ENCODE measurements around the gene TSPEAR.
"Not testable (repeated sequence)": the region's sequence is repeated elsewhere in the genome, so short reads cannot be mapped to it uniquely, and the experiment has no call there.

Gene TSPEAR

GRCh38 chr21:44511938-44512275 lies 199.5 kb downstream of the TSPEAR start:
- no peak for DNase-seq

GRCh38 chr21:44511219-44511937 lies 200.0 kb downstream of the TSPEAR start:
- DNase-seq: no peak

DNA sequence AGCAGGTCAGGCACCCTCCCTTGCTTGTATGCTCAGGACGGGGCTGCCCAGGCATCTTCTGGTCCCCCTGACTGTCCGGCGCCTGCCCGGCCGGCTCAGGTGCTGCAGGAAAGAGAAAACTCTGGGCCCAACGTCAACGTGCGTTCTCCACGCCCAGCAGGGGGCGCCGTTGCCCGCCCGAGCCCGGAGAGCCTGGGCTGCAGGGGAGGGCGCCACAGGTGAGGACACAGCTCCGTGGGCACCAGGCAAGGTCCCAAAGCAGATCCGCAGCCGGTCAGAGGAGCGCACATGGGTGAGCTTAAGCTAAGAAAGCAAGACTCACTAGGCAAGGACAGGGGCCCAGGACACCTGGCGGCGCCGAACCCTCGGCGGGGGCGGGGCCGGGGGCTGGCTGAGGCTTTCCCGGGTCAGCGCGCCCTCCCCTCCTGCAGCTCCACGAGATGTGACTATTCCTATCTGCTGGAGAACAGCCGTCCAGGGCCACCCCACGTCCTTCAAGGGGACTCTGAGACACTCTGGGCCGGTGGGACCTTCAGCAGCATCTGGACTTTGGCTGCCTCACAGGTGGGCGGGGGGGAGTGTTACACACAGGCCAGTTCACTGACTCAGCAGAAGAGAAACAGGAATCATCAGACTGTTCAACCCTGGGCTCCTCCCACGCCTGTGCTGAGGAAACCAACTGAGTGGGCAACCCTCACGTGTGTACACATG lies 200.7 kb downstream of the TSPEAR start:
- DNase-seq: peak; percentile 71

DNA sequence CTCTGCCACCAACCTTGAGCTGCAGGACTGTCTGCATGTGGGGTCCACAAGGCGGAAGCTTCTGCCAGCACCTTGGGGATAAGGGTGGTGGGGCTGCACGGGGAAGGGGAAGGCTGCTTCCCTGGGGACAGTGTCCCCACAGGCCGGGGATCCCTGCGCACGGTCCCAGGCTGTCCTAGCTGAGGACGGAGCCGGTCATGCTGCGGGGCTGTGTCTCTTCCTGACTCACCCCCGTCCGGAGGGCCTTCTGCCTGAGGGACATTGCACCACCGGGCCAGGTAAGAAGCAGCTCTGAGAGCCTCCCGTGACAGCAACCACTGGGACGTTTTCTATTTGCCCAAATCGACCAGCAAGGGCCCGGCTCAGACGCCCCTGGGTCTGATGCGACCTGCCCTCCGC lies 201.3 kb downstream of the TSPEAR start:
- DNase-seq: no peak

- no peak for DNase-seq
Measured at GRCh38 chr21:44509539-44509938, 201.8 kb downstream of the TSPEAR start.

DNA sequence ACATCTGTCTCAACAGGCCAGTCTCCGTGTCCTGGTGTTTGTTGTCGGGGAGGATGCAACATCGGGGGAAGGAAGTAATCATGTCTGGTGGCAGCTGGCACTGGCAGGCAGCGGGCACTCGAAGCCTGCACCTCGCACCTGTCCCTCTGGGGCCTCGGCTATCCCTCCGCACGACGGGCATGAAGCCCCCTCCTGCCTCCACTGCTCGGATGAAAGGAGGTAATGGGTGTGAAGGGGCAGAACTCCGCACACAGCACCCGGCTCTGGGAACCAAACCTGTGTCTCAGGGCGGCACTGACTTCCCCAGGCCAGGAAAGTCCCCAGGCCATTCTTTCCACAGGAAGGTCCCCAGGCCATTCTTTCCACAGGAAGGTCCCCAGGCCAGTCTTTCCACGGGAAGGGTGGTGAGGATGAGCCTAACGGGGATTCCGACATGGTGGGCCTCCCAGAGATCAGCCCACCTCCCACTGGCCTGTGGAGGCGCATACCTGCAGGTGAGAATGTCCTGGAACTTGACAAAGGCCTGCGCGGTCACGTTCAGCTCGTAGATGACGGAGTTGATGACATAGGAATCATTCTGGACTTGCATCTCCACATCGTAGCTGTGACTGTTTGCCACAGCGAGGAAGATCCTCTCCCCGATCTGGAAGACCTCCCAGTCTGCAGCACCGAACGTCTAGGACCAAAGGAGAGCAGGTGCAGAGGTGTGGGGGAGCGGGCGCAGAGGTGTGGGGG lies 202.5 kb downstream of the TSPEAR start:
- DNase-seq: no peak

- no peak for DNase-seq
Measured at GRCh38 chr21:44508426-44508710, 203.0 kb downstream of the TSPEAR start.

- no peak for DNase-seq
Measured at GRCh38 chr21:44507673-44508425, 203.5 kb downstream of the TSPEAR start.

DNA sequence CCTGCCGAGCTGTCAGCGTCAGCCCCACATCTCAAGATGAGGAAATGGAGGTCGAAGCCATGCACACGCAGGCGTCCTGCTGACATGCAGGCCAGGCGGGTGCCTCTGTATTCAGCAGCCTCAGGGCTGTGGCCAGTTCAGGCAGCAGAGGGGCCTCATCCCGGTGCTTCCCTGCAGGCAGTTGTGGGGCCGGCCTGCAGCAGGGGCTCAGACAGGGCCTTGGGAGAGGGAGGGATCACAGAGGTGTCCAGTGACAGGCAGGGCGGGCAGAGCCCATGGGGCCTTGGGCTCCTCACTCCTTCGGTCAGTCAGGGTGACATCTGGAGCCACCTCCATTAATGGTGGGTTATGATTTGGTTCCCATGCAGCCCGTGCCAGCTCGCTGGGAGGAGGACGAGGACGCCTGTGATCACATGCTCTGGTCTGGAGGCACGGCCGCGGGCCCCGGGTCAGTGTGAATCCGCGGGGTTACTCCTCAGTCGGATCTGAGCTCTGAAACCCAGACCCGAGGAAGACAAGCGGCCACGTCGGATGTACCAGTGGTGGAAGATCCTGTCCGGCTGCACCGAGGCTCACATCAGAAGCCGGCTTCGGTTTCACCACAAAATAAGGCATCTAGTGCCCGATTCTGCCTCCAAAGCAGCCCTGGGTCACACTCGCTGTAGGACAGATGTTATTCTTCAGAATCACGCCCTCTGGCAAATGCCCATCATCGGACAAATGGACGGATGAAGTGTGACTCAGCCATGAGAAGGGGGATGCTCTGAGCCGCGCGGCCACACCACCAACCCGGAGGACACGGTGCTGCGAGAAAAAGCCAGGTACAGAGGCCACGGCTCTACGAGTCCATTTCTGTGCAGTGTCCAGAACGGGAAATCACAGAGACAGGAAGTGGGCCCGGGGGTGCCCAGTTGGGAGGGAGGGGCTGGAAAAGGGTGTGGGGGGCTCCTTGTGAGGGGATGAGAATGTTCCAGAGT lies 204.8 kb downstream of the TSPEAR start:
- DNase-seq: no peak

DNA sequence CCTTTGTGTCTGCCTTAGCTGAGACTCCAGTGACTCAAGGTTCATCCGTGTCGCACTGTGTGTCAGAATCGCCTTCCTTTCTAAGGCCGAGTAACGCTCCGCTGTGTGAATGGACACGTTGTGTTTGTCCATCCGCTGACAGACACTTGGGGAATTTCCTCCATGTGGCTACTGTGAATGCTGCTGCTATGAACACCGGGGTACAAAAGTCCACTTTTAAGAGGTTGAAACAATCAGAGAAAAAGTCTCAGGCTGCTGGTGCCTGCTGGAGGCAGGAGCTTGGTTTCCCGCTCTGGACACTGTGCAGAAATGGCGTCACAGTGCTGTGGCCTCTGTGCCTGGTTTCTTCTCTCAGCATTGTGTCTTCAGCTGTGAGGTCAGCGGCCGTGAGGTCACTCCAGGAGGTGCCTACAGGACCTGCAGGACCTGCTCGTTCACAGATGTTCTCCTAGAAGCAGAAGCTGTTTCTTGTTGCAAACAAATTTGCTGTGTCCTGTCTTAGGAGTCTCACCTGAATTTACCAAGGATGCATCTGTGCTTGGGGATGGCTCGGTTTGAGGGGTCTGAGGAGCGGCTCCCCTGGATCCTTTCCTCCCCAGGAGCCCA lies 205.6 kb downstream of the TSPEAR start:
- DNase-seq: no peak

DNA sequence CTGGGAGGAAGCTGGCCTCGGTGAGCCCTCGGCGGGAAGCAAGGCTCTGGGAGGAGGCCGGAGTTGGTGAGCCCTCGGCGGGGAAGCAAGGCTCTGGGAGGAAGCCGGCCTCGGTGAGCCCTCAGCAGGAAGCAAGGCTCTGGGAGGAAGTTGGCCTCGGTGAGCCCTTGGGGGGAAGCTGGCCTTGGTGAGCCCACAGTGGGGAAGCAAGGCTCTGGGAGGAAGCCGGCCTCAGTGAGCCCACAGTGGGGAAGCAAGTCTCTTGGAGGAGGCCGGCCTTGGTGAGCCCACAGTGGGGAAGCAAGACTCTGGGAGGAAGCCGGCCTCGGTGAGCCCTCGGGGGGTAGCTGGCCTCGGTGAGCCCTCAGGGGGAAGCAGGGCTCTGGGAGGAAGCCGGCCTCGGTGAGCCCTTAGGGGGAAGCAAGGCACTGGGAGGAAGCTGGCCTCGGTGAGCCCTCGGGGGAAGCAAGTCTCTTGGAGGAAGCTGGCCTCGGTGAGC lies 207.4 kb downstream of the TSPEAR start:
- DNase-seq: no peak

DNA sequence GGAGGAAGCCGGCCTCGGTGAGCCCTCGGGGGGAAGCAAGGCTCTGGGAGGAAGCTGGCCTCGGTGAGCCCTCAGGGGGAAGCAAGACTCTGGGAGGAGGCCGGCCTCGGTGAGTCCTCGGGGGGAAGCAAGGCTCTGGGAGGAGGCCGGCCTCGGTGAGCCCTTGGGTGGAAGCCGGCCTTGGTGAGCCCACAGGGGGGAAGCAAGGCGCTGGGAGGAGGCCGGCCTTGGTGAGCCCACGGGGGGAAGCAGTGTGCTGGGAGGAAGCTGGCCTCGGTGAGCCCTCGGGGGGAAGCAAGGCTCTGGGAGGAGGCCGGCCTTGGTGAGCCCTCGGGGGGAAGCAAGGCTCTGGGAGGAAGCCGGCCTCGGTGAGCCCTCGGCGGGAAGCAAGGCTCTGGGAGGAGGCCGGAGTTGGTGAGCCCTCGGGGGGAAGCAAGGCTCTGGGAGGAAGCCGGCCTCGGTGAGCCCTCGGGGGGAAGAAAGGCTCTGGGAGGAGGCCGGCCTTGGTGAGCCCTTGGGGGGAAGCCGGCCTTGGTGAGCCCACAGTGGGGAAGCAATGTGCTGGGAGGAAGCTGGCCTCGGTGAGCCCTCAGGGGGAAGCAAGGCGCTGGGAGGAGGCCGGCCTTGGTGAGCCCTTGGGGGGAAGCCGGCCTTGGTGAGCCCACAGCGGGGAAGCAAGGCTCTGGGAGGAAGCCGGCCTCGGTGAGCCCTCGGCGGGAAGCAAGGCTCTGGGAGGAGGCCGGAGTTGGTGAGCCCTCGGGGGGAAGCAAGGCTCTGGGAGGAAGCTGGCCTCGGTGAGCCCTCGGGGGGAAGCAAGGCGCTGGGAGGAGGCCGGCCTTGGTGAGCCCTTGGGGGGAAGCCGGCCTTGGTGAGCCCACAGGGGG lies 208.1 kb downstream of the TSPEAR start:
- DNase-seq: not testable (repeated sequence)

DNA sequence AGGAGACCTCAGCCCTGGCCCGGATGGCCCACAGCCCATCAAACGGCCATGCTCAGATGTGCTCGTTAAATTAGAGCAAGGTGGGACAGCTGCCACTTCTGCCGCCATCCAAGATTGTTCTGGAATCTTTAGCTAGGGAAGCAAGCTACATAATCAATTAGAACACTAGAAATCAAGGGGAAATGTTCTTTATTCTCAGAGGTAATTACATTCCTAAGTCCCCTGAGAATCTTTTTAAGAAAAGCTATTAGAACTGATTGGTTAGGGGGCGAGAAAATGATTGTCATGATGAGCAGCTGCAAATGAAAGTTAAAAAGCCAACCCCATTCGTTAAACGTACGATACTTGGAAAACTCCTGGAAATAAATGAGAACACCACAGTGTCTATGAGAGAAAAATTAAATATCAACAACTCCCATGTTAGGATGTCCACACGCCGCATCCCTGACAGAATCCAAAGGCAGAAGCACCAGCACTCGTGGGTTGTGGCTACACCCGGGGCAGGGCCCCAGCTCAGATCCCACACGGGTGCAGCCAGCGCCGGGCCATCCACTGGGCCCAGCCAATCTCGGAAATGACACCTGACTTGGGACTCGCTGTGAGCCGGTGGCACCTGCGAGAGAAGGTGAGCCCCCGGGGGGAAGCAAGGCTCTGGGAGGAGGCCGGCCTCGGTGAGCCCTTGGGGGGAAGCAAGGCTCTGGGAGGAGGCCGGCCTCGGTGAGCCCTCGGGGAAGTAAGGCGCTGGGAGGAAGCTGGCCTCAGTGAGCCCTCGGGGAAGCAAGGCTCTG lies 209.0 kb downstream of the TSPEAR start:
- DNase-seq: no peak

DNA sequence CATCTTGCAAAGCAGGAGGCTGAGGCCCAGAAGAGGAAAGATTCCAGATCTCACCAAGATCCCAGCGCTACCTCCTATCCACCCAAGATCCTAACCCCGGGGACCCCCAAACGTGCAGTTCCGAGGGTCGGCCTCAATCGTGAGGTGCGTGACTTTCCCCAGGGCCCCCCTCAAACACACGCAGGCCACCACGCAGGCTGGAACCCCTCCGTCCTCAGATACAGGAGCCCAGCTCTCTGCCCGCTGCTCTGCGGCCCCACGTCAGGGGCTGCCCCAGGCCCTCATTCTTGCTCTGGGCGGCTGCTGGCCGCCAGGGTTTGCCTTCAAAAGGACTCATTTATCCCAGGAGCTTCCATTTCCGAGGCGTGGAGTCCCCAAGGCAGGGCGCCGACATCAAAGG lies 211.3 kb downstream of the TSPEAR start:
- DNase-seq: no peak

GRCh38 chr21:44499631-44500030 lies 211.7 kb downstream of the TSPEAR start:
- DNase-seq: no peak

- DNase-seq: no peak
Measured at GRCh38 chr21:44499211-44499560, 212.2 kb downstream of the TSPEAR start.

GRCh38 chr21:44498280-44499210 lies 212.8 kb downstream of the TSPEAR start:
- DNase-seq: no peak

DNA sequence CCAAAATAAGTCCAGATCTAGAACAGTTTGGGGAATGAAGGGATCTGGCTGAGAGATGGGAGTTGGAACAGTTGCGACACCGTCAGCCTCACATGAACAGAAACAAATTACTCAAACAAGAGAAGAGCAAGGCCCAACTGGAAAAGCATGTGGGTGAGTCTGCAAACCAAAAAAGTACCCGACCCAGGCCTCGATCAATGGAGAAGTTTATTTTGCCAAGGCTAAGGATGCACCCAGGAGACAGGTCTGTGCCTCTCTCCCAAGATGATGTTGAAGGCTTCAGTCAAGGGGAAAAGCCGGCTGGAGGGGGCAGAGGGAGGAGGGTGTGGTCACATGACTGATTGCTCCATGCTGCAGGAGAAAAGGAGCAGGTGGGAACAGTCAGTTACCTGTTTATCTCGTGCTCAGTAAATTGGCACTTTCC lies 213.7 kb downstream of the TSPEAR start:
- DNase-seq: no peak

Measured in activated effector memory CD4-positive, alpha-beta T cell treated with Interleukin-2 at 50 U/mL for 16 hours (primary cell).